Kidney (tissue), 14 donors: ENCODE measurements around the gene PTPRN. TPM values are rescaled to one million over a fixed set of nuclear protein-coding genes. Genes with fewer than 3 reads are reported as not detected.
A peak's percentile ranks its signal among the peaks of the same experiment; 100 is the strongest.

Experiments used
- DNase-seq, 5 donors: peaks; one replicate each; pipeline ENCODE4 v3.0.0-alpha.2; 2013 to 2020
- FAIRE-seq: peaks from 2 replicates; lab custom pipeline; 2012; peaks lifted over from hg19 to GRCh38; lab: Jason Lieb, UNC
- H3K27ac ChIP-seq, 2 donors: one replicate each; pipeline ENCODE4 v1.7.0; 2013; ENCODE audit warnings: low read depth in 2 of 2, low read length in 2 of 2, inconsistent platforms in 1 of 2
- H3K27me3 ChIP-seq: one replicate; pipeline ENCODE4 v1.7.1; 2013; ENCODE audit warnings: low read length, inconsistent platforms; ENCODE audit not compliant: control insufficient read depth, insufficient read depth
- H3K36me3 ChIP-seq, 3 donors: one replicate each; pipeline versions ENCODE4 v1.7.0 to v1.7.1; 2013; ENCODE audit warnings: low read length in 3 of 3, control low read depth in 1 of 3, inconsistent platforms in 1 of 3; ENCODE audit not compliant: insufficient read depth in 3 of 3, control insufficient read depth in 2 of 3
- H3K4me1 ChIP-seq, 3 donors: one replicate each; pipeline versions ENCODE4 v1.7.0 to v1.7.1; 2013; ENCODE audit warnings: low read length in 3 of 3, inconsistent platforms in 1 of 3, low read depth in 1 of 3; ENCODE audit not compliant: control insufficient read depth in 2 of 3, insufficient read depth in 2 of 3
- H3K4me3 ChIP-seq, 3 donors: one replicate each; pipeline versions ENCODE4 v1.7.0 to v1.8.1; 2013; ENCODE audit warnings: low read length in 3 of 3, control low read depth in 1 of 3, inconsistent platforms in 1 of 3
- H3K9ac ChIP-seq, 3 donors: one replicate each; pipeline versions ENCODE4 v1.7.0 to v1.7.1; 2013; ENCODE audit warnings: low read length in 3 of 3, control low read depth in 1 of 3, inconsistent platforms in 1 of 3
- H3K9me3 ChIP-seq, 3 donors: one replicate each; pipeline versions ENCODE4 v1.7.0 to v1.7.1; 2013; ENCODE audit warnings: low read length in 3 of 3, control low read depth in 1 of 3, inconsistent platforms in 1 of 3; ENCODE audit not compliant: control insufficient read depth in 2 of 3, insufficient read depth in 1 of 3
- intact Hi-C: fragments of 100-400 bp; cut with DNase I; formaldehyde crosslinking; loops from one replicate; pipeline ENCODE4 v1.11.1; 2022
- polyA plus RNA-seq: library from polyadenylated mRNA; stranded (reverse); fragments of 350-450 nt; fragmentation: Illumina TruSeq; extraction: RNeasy Lipid Tissue Mini Kit (QIAGEN cat#74804); gene quantifications from one replicate; pipeline ENCODE4 v1.2.3, GENCODE V29; 2014; ENCODE audit warnings: low read depth, low replicate concordance; ENCODE audit not compliant: insufficient read depth
- total RNA-seq: library from RNA; stranded (reverse); fragmentation: NEBNext Ultra II Directional; extraction: Animal tissue kit (Norgen Biotek cat#: 25700); gene quantifications from one replicate; pipeline ENCODE4 v1.2.1, GENCODE V29; 2021
- TF ChIP-seq, protein P1 (sequence below): IDR thresholded peaks from 3 replicates; pipeline ENCODE4 v1.5.1; 2012; ENCODE audit warnings: mild to moderate bottlenecking, moderate library complexity, borderline replicate concordance; ENCODE audit not compliant: insufficient read depth; ENCODE audit errors: extremely low read depth
- donor health status: control.
- donor health status: control.
- donor health status: control.
- donor health status: control.
- donor health status: control.
- donor health status: DM: yes; HTN: yes; CAD: no.
- donor health status: Normal renal cell carcinoma (clear cell type).

Gene PTPRN
- total and polyA plus RNA-seq, 2 donors from 2014 or later: not detected

DNA sequence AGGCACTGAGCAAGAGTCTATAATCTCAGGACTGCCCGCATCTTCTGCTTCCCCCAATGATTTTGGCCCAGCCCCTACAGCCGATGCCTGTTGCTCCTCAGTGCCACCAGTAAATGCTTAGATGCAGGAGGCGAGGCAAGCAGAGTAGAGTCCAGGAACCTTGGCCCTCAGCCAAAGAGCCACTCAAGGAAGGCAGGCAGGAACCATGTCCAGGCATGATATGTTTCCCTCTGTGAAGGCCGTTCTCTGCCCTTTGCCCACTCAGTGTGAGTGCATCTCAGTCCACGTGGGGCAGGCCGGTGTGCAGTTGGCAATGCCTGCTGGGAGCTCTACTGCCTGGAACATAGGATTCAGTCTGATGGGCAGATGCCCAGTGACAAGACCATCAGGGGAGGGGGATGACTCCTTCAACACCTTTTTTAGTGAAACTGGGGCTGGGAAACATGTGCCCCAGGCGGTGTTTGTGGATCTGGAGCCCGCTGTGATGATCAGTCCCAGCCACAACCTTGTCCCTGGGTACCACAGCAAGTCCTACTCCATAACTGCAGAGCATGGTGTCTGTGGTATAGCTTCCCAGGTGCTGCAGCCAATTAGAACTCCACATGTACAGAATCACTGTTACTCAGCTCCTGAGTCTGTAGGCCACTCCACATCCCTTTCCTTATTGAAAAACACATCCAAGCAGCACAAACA, 39.7 kb downstream of the PTPRN start:
- Histone ChIP-seq H3K36me3 (no peaks in the 10 kb centered on the region), H3K27ac (peak overlapping the region in 1 of 2 donors; percentile 26), H3K4me1 (peaks cover 0 to 11% (median 2%) of the 10 kb centered on the region in 3 donors), H3K4me3 (no peak overlapping the region), H3K27me3 (no peaks in the 10 kb centered on the region), H3K9ac (no peak overlapping the region), H3K9me3 (no peaks in the 10 kb centered on the region)
- DNase-seq (peak; percentile 57 to 84 (median 64)), FAIRE-seq (no peak)
- TF ChIP-seq, protein P1, sequence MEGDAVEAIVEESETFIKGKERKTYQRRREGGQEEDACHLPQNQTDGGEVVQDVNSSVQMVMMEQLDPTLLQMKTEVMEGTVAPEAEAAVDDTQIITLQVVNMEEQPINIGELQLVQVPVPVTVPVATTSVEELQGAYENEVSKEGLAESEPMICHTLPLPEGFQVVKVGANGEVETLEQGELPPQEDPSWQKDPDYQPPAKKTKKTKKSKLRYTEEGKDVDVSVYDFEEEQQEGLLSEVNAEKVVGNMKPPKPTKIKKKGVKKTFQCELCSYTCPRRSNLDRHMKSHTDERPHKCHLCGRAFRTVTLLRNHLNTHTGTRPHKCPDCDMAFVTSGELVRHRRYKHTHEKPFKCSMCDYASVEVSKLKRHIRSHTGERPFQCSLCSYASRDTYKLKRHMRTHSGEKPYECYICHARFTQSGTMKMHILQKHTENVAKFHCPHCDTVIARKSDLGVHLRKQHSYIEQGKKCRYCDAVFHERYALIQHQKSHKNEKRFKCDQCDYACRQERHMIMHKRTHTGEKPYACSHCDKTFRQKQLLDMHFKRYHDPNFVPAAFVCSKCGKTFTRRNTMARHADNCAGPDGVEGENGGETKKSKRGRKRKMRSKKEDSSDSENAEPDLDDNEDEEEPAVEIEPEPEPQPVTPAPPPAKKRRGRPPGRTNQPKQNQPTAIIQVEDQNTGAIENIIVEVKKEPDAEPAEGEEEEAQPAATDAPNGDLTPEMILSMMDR: no peak
- intact Hi-C loops: no loop called here

DNA sequence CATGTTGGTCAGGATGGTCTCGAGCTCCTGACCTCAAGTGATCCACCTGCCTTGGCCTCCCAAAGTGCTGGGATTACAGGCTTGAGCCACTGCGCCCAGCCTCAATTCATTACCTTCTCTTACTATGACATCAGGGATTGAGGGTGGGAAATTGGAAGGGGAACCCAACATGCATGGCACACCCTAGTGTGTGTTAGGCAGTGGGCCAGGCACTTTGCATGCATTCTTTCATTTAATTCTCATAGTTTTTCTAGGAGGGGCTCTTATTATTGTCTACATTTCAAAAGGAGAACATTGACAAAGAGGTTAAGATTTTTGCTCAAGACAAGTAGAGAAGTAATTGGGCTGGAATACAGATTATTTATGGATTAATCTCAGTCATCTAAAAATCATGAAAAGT, 40.9 kb downstream of the PTPRN start:
- Histone ChIP-seq H3K4me1 (peaks cover 0 to 11% (median 2%) of the 10 kb centered on the region in 3 donors), H3K9me3 (no peaks in the 10 kb centered on the region), H3K27ac (no peak overlapping the region), H3K9ac (no peak overlapping the region), H3K4me3 (no peak overlapping the region), H3K36me3 (no peaks in the 10 kb centered on the region), H3K27me3 (no peaks in the 10 kb centered on the region)
- intact Hi-C loops: no loop called here
- TF ChIP-seq, protein P1: no peak
- no peak for FAIRE-seq
- peak in 1 of 5 donors; percentile 4 for DNase-seq

DNA sequence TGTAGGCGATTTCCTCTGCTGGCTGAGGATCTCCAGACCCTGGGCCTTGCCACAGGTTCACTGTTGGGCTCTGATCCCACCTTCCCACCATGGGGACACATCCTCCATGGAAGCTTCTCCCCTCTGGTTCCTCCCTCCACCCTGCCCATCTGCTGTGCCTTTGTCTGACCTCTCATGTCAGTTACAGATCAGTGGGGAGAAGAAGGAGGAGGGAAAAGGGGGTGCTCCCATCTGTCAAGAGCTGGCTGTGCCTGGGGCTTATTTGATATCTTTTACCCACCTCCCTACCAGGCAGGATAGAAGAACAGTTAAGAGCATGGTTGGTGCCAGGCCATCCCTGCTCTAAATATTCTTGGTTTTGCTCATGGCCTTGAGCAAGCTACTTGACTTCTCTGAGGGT, 42.3 kb downstream of the PTPRN start:
- H3K36me3 ChIP-seq: no peaks in the 10 kb centered on the region
- H3K9ac ChIP-seq: no peak overlapping the region
- H3K27me3 ChIP-seq: no peaks in the 10 kb centered on the region
- peaks cover 0 to 5% (median 2%) of the 10 kb centered on the region in 3 donors for H3K4me1 ChIP-seq
- DNase-seq: no peak
- TF ChIP-seq, protein P1: no peak
- no peak for FAIRE-seq
- no peaks in the 10 kb centered on the region for H3K9me3 ChIP-seq
- no peak overlapping the region for H3K27ac ChIP-seq
- intact Hi-C loops: no loop called here
- no peak overlapping the region for H3K4me3 ChIP-seq
